Smooth muscle cell of the coronary artery (primary cell): ENCODE data around the gene DPCD. TPM values are rescaled to one million over a fixed set of nuclear protein-coding genes. Genes with fewer than 3 reads are reported as not detected.

Experiments used
- total RNA-seq: library from RNA; depleted of rRNA; stranded (reverse); fragments of >200 nt; gene quantifications from 2 replicates; pipeline ENCODE4 v1.2.3, GENCODE V29; 2014; ENCODE audit warnings: low replicate concordance

Gene DPCD
- 69.5 and 83.4 TPM in 2 replicates for total RNA-seq

GRCh38 chr10:101587725-101588653, at the start of gene DPCD, which contains the start of gene POLL:
DPCD (plus strand) TSS chr10:101588321; CDS start chr10:101588337, 16 bp downstream.
POLL (minus strand) TSS chr10:101588257; CDS start chr10:101587360, 897 bp downstream.

Other genes with a start within 250 kb of the DPCD start
- gene BTRC, start 234.2 kb upstream of the DPCD start, total RNA-seq: 10.1 and 13.2 TPM in 2 replicates
- gene POLL, start 64 bp upstream of the DPCD start, total RNA-seq: 6.3 and 6.8 TPM in 2 replicates
- 36.6 and 82.8 TPM in 2 replicates for gene FBXW4, start 106.8 kb downstream of the DPCD start, total RNA-seq
- not detected in 2 replicates for gene FGF8, start 187.8 kb downstream of the DPCD start, total RNA-seq
- 124 and 126 TPM in 2 replicates for gene NPM3, start 195.1 kb downstream of the DPCD start, total RNA-seq
- 65.8 and 79.6 TPM in 2 replicates for gene OGA, start 230.1 kb downstream of the DPCD start, total RNA-seq